WI38 (cell line): ENCODE results near the gene CLSTN2.

Source experiments
- H3K4me3 ChIP-seq: 2 replicates; pipeline ENCODE4 v1.5.1; 2011; ENCODE audit warnings: low read depth, mild to moderate bottlenecking, control low read depth, low read length
- TF ChIP-seq, protein P1 (sequence below): IDR thresholded peaks from 2 replicates; pipeline ENCODE4 v1.5.1; 2012; ENCODE audit warnings: low read depth, mild to moderate bottlenecking, control low read depth, low read length

The CLSTN2 gene

DNA sequence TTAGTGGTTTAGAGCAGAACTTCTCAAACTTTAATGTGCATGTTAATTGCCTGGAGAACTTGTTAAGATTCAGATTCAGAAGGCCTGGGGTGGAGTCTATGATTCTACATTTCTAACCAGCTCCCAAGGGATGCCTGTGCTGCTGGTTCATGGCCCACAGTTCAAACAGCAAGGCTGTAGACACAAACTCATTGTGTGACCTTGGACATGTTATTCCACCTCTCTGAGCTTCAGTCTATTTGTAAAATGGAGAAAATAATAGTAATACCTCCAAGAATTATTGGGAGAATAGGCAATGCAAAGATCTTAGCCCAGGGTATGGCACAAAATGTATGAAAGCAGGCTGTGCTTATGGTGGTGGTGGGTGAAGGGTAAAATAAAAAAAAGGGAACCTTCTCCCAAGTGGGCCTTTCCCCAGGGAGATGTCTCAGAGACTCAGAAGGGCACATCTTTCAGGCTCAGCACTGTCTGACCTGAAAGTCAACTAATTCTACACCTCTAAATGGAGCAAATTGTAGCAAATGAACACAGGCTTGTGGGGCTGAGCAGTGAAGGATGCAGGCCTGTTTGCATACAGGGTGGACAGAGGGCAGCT lies 566.9 kb downstream of the CLSTN2 start:
- TF ChIP-seq, protein P1, sequence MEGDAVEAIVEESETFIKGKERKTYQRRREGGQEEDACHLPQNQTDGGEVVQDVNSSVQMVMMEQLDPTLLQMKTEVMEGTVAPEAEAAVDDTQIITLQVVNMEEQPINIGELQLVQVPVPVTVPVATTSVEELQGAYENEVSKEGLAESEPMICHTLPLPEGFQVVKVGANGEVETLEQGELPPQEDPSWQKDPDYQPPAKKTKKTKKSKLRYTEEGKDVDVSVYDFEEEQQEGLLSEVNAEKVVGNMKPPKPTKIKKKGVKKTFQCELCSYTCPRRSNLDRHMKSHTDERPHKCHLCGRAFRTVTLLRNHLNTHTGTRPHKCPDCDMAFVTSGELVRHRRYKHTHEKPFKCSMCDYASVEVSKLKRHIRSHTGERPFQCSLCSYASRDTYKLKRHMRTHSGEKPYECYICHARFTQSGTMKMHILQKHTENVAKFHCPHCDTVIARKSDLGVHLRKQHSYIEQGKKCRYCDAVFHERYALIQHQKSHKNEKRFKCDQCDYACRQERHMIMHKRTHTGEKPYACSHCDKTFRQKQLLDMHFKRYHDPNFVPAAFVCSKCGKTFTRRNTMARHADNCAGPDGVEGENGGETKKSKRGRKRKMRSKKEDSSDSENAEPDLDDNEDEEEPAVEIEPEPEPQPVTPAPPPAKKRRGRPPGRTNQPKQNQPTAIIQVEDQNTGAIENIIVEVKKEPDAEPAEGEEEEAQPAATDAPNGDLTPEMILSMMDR = no peak
- H3K4me3 ChIP-seq = no peak overlapping the region

DNA sequence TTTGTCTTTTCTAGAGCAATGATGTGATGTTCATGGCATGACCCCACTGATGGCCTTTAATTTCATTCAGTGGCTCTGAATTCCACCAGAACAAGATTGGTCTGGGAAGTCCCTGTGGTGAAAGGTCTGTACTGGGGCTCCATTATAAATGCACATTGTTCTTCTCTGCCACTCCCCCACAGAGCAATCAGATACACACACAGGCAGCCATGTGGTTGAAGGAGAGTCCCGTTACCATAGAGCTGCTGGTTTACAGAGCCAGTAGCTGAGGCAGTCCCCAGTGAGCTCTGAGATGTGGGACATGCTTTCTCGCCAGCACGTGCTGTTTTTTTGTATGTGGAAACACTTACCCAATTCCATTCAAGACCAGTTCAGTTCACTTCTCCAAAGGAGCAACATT lies 570.2 kb downstream of the CLSTN2 start:
- TF ChIP-seq, protein P1 = no peak
- H3K4me3 ChIP-seq = no peak overlapping the region

DNA sequence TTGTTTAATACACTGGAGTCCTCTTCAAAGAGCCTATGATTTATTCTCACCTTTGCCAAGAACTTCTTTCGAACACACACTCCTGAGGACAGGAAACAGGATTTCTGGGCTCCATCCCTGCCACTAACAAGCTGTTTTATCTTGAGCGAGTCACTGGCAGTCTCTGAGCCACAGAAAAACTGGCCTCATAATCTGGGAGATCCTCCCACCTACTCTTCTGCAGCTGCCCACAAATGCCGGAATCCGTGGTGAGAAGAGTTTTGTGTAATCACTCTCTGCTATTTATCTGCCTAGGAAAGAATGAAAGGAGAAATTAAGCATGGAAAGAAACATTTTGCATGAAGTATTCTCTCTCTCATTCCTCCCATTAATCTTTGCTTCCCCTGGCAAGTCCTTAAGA lies 570.9 kb downstream of the CLSTN2 start:
- no peak overlapping the region for H3K4me3 ChIP-seq
- TF ChIP-seq, protein P1 = no peak

DNA sequence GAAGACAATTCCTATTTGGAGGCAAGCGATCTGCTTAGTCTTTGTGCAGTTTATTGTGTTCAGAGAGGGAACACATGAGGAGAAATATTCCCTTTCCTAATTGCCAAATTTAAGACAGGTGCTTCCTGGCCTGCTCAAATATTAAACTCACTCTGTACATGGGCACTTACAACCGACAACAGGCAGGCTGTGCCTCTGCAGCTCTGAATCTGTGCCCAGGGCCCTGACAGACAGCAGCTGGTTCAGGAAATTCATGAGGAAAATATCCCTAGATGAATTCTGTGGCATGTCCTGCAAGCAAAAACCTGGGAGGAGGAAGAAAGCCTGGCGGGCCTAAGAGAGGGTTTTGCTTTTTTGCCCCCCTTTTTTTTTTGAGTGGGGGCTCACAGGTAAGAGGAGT lies 573.6 kb downstream of the CLSTN2 start:
- TF ChIP-seq, protein P1 = no peak
- no peak overlapping the region for H3K4me3 ChIP-seq

DNA sequence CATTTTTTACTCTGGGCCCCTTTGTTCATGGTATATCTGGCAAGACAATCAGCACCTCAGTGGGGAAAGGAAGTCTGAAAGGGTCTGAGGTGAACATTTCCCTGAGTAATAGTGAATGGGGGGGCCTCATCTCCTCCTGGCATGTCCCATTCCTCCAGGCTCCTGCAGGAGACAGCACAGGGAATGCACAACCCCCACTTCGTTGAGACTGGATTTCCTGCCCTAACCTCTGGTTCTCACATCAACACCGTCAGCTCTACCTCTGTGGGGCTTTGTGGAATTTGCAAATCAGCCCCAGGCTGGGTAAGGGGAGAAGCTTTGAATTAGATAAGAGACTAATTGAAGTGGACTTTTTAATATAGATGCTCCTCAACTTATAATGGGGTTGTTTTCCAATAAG lies 574.5 kb downstream of the CLSTN2 start:
- no peak overlapping the region for H3K4me3 ChIP-seq
- TF ChIP-seq, protein P1 = no peak

DNA sequence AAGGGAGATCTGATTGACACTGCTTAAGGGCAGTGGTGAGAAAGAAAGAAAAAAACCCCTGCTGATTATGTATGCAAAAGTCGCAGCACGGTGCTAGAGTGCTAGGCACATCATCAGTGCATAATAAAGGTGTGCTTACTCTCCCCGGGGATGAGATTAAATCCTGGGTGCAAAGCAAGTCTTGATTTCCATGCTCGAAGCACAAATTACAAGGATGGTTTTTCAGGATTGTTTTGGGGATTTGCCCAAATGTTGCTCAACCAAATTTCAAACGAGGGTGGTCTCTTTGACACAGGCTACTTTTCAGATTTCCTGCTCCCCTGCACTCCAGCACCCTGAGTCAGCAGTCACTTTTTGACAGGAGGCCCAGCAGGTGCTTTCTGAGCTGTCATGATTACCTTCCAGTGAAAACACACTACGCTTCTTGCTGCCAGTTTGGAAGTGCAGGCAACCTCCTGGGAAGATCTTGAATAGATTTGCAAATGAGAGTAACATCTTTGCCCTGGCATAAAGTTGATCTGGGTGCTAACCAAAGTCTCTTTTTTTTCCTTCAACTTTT lies 575.4 kb downstream of the CLSTN2 start:
- H3K4me3 ChIP-seq = no peak overlapping the region
- TF ChIP-seq, protein P1 = no peak

DNA sequence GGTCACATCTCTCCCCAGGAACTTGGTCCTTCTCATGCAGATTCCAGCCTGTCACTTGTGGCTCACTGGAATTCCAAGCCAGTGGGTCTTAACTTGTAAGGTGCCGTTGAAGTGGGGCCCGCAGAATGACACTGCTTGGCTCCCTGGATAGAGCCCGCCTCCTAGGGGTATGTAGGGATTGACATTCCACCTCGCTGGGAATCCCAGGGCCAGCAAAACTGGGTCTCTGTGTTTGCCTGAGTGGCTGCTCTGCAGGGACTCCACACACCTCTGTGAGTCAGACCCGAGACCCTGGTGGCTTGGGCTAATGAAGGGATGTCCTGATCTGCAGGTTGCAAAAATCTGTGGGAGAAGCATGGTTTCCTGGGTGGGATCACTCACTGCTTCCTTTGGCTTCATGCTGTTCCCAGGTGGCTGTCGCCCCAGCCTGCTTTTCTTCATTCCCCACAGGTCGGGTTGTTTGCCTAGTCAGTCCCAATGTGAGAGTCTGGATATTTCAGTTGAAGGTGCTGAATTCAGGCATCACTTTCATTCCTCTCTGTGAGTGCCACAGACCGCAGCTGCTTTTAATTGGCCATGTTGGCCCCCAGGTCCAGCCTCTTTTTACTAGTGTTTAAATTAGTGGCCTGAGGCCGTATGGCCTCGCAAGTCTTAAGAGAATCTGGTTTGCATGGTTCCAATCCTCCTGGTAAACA lies 586.9 kb downstream of the CLSTN2 start:
- TF ChIP-seq, protein P1 = no peak
- H3K4me3 ChIP-seq = no peak overlapping the region
